Right cardiac atrium (tissue), 5 donors: ENCODE data around the gene FAM13A. TPM values are rescaled to one million over a fixed set of nuclear protein-coding genes. Genes with fewer than 3 reads are reported as not detected.

ENCODE experiments used
- ATAC-seq, 2 donors: fragments of 200-7000 bp; cut with Tn5 transposase; one replicate each; pipeline versions ENCODE4 v1.8.0 to v1.9.1; 2020; ENCODE audit warnings: moderate library complexity in 2 of 2, mild to moderate bottlenecking in 1 of 2
- DNase-seq, 3 donors: peaks; one replicate each; pipeline ENCODE4 v3.0.0-alpha.2; 2020
- H3K27ac ChIP-seq: one replicate; pipeline ENCODE4 v1.5.1; 2013; ENCODE audit warnings: mild to moderate bottlenecking, low read length, control low read depth, moderate library complexity
- H3K27me3 ChIP-seq: one replicate; pipeline ENCODE4 v1.6.1; 2013; ENCODE audit not compliant: control insufficient read depth, insufficient read depth
- H3K4me1 ChIP-seq: one replicate; pipeline ENCODE4 v1.6.1; 2013; ENCODE audit warnings: low read length; ENCODE audit not compliant: control insufficient read depth, insufficient read depth
- H3K4me3 ChIP-seq: one replicate; pipeline ENCODE4 v1.5.1; 2013; ENCODE audit warnings: low read length, control low read depth
- H3K9me3 ChIP-seq: one replicate; pipeline ENCODE4 v1.6.1; 2013; ENCODE audit warnings: low read length; ENCODE audit not compliant: control insufficient read depth
- WGBS: extraction: QIAGEN DNeasy Blood & Tissue Kit; methylation state at CpG from one replicate; pipeline ENCODE4 v1.1.7; 2013; 5-methylcytosine and 5-hydroxymethylcytosine counted together
- intact Hi-C, 4 donors: fragments of 100-400 bp; cut with DNase I; formaldehyde crosslinking; loops; one replicate each; pipeline versions ENCODE4 v1.11.0 to v1.14.0; 2022 to 2023
- polyA plus RNA-seq: library from polyadenylated mRNA; stranded (reverse); fragments of 200-250 nt; gene quantifications from one replicate; pipeline ENCODE4 v1.2.3, GENCODE V29; 2013
- total RNA-seq, 4 donors: library from RNA; stranded (reverse); fragmentation: NEBNext Ultra II Directional; extraction: Animal tissue kit (Norgen Biotek cat#: 25700); gene quantifications; one replicate each; pipeline ENCODE4 v1.2.1, GENCODE V29; 2021
- donor health status: healthy with polysubstance abuse.
- donor health status: DM: no; HTN: yes; CAD: no.
- donor health status: DM: no; HTN: no; CAD: no.
- donor health status: DM: no; HTN: yes; CAD: no; lungs with severe emphysema.
- donor health status: DM: yes; HTN: yes; CAD: no.

Gene FAM13A
- total and polyA plus RNA-seq, 5 donors = 8.8 to 18.5 (median 16.6) TPM

DNA sequence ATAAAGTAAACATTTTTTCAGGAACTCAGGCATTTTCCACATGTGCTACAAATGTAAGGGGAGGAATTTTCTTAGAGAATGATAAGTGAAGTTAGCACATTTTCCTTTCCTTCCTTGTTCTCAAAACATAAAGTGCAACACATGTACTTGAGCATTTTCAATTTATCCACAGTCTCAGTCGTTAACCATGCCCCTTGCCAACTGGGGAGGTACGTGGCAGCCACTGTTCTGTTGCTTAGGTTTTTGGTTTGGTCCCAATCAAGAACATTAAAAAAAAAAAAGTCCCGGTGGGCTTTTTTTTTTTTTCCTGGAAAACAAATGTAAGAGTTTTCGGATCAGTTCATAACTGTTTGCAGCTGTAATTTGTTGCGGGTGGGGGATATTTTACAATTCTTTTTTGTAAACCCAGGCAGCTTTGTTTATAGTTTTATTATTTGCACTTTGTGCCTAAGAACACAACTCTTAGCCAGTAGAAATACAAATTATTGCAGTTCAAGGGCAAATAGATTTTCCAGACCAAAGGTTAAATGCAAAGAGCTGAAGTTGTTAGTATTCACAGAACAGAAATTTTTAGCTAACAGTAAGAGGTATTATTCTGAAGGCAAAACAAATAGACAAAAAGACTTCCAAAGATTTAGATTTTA, 247.3 kb downstream of the FAM13A start:
- peak in 1 of 2 donors; percentile 66 for ATAC-seq
- peaks cover 8% of the 10 kb centered on the region for H3K4me1 ChIP-seq

DNA sequence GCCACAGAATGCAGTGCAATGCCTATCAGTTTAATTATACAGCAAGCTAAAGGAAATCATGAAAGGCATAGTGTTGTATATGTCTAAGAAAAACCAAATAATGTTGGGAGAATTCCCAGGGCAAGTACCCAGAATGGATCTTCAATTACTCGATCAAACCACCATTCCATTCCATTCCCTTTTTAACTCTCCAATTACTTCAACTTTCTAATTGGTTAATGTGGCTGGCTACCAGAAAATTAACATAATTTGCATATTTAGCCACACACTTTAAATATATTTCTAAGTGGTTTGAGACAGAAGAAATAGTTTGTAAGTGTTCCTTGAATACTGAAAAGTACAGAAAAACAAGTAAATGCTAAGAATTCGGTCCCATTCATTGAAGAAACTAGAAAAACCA, 247.9 kb downstream of the FAM13A start:
- DNase-seq (no peak), ATAC-seq (no peak)
- 77% methylated on average over 2 of the region's 2 CpGs for WGBS
- Histone ChIP-seq H3K9me3 (no peaks in the 10 kb centered on the region), H3K27me3 (no peaks in the 10 kb centered on the region), H3K4me1 (peaks cover 7% of the 10 kb centered on the region), H3K27ac (no peak overlapping the region), H3K4me3 (no peak overlapping the region)
- intact Hi-C loops = no loop called here

More for the DNA sequence above, 247.3 kb downstream of the FAM13A start:
- Histone ChIP-seq H3K9me3 (no peaks in the 10 kb centered on the region), H3K27me3 (no peaks in the 10 kb centered on the region), H3K27ac (no peak overlapping the region), H3K4me3 (no peak overlapping the region)
- peak; percentile 22 to 58 (median 37) for DNase-seq
- WGBS = 59% methylated on average over 5 of the region's 5 CpGs
- intact Hi-C loops = no loop called here

DNA sequence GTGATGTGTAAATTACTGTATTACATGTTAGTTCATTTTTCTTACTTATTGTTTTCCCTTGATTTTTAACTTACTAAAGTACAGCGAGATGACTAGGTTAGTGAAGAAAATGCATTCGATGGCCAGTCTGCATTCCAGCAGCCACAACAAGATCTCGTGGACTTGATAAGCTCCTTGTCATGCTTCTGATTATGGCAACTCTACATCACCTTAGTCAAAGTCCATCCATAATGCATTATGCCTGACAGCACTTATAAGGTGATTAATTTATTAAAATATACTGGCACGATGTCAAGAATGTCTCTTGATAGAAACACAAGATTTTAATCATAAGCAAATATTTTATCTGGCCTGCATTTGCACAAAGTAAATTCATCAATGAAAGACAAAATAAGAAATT, 249.5 kb downstream of the FAM13A start:
- intact Hi-C loops = no loop called here
- H3K4me3 ChIP-seq = no peak overlapping the region
- WGBS = 60% methylated on average over 4 of the region's 4 CpGs
- DNase-seq = no peak
- H3K9me3 ChIP-seq = no peaks in the 10 kb centered on the region
- no peak for ATAC-seq
- H3K4me1 ChIP-seq = peaks cover 8% of the 10 kb centered on the region
- H3K27ac ChIP-seq = no peak overlapping the region
- H3K27me3 ChIP-seq = no peaks in the 10 kb centered on the region

DNA sequence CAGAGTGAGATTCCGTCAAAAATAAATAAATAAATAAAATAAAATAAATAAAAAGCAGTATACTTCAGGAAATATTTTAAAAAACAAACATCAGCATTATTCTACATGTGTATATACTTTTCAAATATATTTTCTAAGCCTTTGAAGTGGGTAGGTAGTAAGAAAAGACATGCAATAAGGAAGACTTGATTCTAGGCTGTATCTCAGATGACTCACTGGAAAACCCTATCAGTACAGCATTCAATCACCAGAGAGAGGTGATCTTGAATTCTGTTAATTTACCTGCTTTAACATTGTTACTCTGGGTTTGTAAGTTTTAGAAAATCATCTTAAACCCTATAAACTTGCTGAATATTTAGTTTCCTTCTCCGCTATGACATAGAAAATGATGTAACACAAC, 252.8 kb downstream of the FAM13A start:
- Histone ChIP-seq H3K27me3 (no peaks in the 10 kb centered on the region), H3K4me1 (peaks cover 10% of the 10 kb centered on the region), H3K4me3 (no peak overlapping the region), H3K9me3 (no peaks in the 10 kb centered on the region), H3K27ac (no peak overlapping the region)
- ATAC-seq (no peak), DNase-seq (no peak)
- WGBS = 93% methylated on average over 2 of the region's 2 CpGs
- intact Hi-C loops = no loop called here

GRCh38 chr4:88803600-88804096, 253.3 kb downstream of the FAM13A start:
- Histone ChIP-seq H3K4me1 (peaks cover 10% of the 10 kb centered on the region), H3K27ac (no peak overlapping the region), H3K4me3 (no peak overlapping the region), H3K9me3 (no peaks in the 10 kb centered on the region), H3K27me3 (no peaks in the 10 kb centered on the region)
- intact Hi-C loops = no loop called here
- WGBS = 42% methylated on average over 5 of the region's 5 CpGs
- ATAC-seq (peak; percentile 87 to 90), DNase-seq (peak in 2 of 3 donors; percentile 47 to 56)

GRCh38 chr4:88802585-88803286, 254.2 kb downstream of the FAM13A start:
- WGBS = 87% methylated on average over 8 of the region's 8 CpGs
- intact Hi-C loops = no loop called here
- peak; percentile 30 to 39 for ATAC-seq
- Histone ChIP-seq H3K27me3 (no peaks in the 10 kb centered on the region), H3K4me1 (peaks cover 10% of the 10 kb centered on the region), H3K4me3 (no peak overlapping the region), H3K9me3 (no peaks in the 10 kb centered on the region), H3K27ac (peak overlapping the region; percentile 45)
- DNase-seq = no peak

GRCh38 chr4:88802138-88802537, 254.8 kb downstream of the FAM13A start:
- ATAC-seq = no peak
- no peak overlapping the region for H3K4me3 ChIP-seq
- H3K9me3 ChIP-seq = no peaks in the 10 kb centered on the region
- 66% methylated on average over 1 of the region's 1 CpG for WGBS
- H3K4me1 ChIP-seq = peaks cover 9% of the 10 kb centered on the region
- DNase-seq = no peak
- H3K27me3 ChIP-seq = no peaks in the 10 kb centered on the region
- intact Hi-C loops = no loop called here
- H3K27ac ChIP-seq = no peak overlapping the region

- intact Hi-C loops = loop anchor here in 1 of 4 donors (10.0 kb wide), 1 partner anchor 95 kb away; no protein-coding TSS in a partner anchor
- Histone ChIP-seq H3K27ac (no peak overlapping the region), H3K27me3 (no peaks in the 10 kb centered on the region), H3K4me1 (peaks cover 7% of the 10 kb centered on the region), H3K4me3 (no peak overlapping the region), H3K9me3 (no peaks in the 10 kb centered on the region)
- ATAC-seq (no peak), DNase-seq (no peak)
- 96% methylated on average over 1 of the region's 1 CpG for WGBS
Observed at GRCh38 chr4:88799900-88800299, 257.1 kb downstream of the FAM13A start.

GRCh38 chr4:88797725-88798124, 259.3 kb downstream of the FAM13A start:
- Histone ChIP-seq H3K4me3 (no peak overlapping the region), H3K9me3 (no peaks in the 10 kb centered on the region), H3K4me1 (peaks cover 5% of the 10 kb centered on the region), H3K27me3 (no peaks in the 10 kb centered on the region), H3K27ac (no peak overlapping the region)
- intact Hi-C loops = loop anchor here in 1 of 4 donors (10.0 kb wide), 1 partner anchor 93 kb away; no protein-coding TSS in a partner anchor
- DNase-seq = no peak
- ATAC-seq = no peak

DNA sequence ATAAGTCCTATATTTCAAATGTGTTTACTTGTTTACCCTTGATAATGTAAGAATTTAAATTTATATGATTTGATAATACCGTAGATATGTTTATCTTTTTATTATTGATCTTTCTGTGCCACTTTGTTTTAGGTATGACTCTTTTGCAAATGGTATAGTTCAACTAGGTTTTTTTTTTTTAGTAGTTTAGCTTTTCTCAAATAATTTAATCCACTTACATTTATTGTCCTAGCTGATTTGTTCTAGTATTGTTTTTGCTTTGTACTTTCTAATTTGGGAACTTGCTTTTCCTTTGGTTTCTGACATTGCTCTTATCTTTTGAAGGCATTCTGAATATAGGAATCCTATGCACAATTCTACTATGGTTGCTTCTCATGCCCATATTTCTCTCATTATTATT, 260.4 kb downstream of the FAM13A start:
- no peaks in the 10 kb centered on the region for H3K9me3 ChIP-seq
- H3K4me3 ChIP-seq = no peak overlapping the region
- intact Hi-C loops = loop anchor here in 1 of 4 donors (10.0 kb wide), 1 partner anchor 92 kb away; no protein-coding TSS in a partner anchor
- H3K27me3 ChIP-seq = no peaks in the 10 kb centered on the region
- no peak overlapping the region for H3K27ac ChIP-seq
- H3K4me1 ChIP-seq = no peaks in the 10 kb centered on the region
- 99% methylated on average over 1 of the region's 1 CpG for WGBS
- DNase-seq (no peak), ATAC-seq (no peak)

DNA sequence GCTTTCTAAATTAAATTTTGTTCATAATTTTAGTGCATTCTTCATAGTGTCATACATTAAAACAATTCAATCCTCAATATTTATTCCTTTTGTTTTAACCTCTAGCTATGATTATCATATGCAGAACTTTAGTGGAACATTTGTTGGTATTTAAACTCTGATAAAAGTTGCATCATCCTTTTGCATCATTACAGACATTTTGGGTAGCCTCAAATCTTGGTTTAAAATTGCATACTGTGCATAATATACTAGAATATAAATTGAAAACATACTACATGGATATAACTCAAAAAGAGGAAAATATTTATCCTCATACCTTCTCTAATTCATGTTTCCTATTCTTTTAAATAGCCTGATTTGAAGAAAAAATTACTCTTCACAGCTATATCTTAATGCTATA, 262.0 kb downstream of the FAM13A start:
- DNase-seq = no peak
- H3K4me1 ChIP-seq = no peaks in the 10 kb centered on the region
- no peak overlapping the region for H3K4me3 ChIP-seq
- no peak overlapping the region for H3K27ac ChIP-seq
- no peaks in the 10 kb centered on the region for H3K27me3 ChIP-seq
- no peak for ATAC-seq
- no peaks in the 10 kb centered on the region for H3K9me3 ChIP-seq
- intact Hi-C loops = loop anchor here in 1 of 4 donors (10.0 kb wide), 1 partner anchor 90 kb away; no protein-coding TSS in a partner anchor
